GM12875 (cell line): ENCODE results near the gene PKD2.
A peak's percentile ranks its signal among the peaks of the same experiment; 100 is the strongest.

Source experiments
- H3K4me3 ChIP-seq: one replicate; pipeline ENCODE4 v1.5.1; 2011; ENCODE audit warnings: low read depth, low read length, control low read depth
- TF ChIP-seq, protein P1 (sequence below): IDR thresholded peaks from 2 replicates; pipeline ENCODE4 v1.5.1; 2011; ENCODE audit warnings: low read depth, mild to moderate bottlenecking, control low read depth, inconsistent platforms, low read length, moderate library complexity, borderline replicate concordance; ENCODE audit not compliant: insufficient read depth

The PKD2 gene

DNA sequence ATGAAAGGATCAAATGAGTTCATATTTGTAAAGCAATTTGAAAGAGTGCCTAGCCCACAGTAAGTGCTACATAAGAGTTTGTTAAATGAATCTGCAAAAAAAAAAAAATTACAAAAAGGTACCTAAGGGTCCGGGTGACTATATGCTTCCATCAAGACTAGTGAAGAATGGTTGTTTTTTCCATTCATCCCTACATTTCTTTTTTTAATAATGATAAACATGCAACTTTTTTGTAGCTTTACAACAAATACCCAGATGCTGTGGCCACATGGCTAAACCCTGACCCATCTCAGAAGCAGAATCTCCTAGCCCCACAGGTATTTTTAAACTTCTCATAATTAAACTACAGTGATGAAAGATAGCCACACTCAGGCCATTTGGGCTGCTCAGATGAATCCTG is 27.6 kb upstream of the PKD2 start:
- TF ChIP-seq, protein P1, sequence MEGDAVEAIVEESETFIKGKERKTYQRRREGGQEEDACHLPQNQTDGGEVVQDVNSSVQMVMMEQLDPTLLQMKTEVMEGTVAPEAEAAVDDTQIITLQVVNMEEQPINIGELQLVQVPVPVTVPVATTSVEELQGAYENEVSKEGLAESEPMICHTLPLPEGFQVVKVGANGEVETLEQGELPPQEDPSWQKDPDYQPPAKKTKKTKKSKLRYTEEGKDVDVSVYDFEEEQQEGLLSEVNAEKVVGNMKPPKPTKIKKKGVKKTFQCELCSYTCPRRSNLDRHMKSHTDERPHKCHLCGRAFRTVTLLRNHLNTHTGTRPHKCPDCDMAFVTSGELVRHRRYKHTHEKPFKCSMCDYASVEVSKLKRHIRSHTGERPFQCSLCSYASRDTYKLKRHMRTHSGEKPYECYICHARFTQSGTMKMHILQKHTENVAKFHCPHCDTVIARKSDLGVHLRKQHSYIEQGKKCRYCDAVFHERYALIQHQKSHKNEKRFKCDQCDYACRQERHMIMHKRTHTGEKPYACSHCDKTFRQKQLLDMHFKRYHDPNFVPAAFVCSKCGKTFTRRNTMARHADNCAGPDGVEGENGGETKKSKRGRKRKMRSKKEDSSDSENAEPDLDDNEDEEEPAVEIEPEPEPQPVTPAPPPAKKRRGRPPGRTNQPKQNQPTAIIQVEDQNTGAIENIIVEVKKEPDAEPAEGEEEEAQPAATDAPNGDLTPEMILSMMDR = no peak
- no peak overlapping the region for H3K4me3 ChIP-seq

DNA sequence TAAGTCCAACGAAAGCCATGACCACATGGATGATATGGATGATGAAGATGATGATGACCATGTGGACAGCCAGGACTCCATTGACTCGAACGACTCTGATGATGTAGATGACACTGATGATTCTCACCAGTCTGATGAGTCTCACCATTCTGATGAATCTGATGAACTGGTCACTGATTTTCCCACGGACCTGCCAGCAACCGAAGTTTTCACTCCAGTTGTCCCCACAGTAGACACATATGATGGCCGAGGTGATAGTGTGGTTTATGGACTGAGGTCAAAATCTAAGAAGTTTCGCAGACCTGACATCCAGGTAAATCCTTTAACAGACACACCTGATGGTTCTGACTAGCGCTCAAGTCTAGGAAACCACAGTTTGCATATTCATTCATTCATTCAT is 25.9 kb upstream of the PKD2 start:
- TF ChIP-seq, protein P1 = no peak
- H3K4me3 ChIP-seq = no peak overlapping the region

DNA sequence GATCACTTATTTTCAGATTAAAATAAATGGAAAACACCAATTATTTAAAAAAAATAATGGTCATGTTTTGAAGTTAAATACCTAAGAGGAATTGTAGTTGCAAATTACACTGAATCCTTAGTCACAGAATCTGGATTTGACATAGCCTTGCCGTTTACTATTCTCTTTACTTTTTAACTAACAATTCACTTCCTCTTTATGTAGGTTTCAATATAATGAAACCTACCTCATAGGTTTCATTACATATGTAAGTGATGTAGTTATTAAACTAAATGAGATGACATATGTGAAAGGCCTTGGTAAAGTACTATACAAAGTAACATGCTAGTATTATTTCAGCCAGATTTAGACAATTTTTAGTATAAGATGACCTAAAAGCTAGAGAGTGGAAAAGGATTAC is 25.4 kb upstream of the PKD2 start:
- TF ChIP-seq, protein P1 = no peak
- H3K4me3 ChIP-seq = no peak overlapping the region

DNA sequence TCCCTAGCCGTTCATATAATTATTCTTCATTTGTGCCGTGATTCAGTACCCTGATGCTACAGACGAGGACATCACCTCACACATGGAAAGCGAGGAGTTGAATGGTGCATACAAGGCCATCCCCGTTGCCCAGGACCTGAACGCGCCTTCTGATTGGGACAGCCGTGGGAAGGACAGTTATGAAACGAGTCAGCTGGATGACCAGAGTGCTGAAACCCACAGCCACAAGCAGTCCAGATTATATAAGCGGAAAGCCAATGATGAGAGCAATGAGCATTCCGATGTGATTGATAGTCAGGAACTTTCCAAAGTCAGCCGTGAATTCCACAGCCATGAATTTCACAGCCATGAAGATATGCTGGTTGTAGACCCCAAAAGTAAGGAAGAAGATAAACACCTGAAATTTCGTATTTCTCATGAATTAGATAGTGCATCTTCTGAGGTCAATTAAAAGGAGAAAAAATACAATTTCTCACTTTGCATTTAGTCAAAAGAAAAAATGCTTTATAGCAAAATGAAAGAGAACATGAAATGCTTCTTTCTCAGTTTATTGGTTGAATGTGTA is 24.9 kb upstream of the PKD2 start:
- no peak overlapping the region for H3K4me3 ChIP-seq
- TF ChIP-seq, protein P1 = no peak

DNA sequence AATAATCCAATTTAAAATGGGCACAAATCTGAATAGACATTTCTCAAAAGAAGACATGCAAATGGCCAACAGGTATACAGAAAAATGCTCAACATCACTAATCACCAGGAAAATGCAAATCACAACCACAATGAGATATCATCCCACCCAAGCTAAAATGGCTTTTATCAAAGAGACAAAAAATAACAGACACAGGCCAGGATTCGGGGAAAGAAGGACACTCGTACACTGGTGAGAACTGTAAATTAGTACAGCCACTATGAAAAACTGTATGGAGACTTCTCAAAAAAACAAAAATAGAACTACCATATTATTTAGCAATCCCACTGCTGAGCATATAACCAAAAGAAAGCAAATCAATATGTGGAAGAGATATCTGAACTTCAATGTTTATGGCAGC is 23.4 kb upstream of the PKD2 start:
- TF ChIP-seq, protein P1 = no peak
- H3K4me3 ChIP-seq = no peak overlapping the region

DNA sequence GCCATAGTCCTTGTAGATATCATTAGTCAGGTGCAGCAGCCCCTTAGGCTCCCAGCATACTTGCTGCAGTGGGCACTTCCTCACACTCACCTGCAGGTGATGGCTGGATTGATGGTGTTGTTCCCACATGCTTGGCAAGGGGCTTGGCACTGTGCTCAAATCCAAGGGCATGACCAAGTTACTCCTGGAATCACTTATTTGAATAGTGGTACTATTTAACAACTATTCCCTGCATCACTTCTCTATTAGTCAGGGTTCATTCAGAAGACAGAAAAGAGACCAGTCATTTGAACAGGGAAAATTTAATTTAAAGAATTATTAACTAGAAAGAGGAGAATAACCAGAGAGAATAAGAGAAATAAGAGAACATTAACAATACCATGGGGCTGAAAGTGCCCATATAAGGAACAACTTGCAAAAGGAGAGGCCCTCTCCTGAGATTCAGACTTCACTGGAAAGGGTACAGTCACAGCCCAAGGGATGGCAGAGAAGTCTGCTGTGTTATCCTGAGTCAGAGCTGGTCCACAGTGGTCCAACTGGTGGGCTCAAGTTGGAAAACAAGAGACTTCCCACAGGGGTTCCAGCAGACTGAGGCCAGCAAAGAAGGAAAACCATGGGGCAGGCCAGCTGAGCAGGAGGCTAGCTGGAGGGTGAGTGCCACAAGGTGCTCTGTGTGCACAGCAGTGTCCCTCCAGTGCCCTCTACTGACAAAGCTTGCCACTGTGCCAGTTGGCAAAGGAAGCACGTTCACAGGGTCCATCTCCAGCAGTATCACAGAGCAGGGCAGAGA is 22.1 kb upstream of the PKD2 start:
- TF ChIP-seq, protein P1 = peak; percentile 62
- H3K4me3 ChIP-seq = no peak overlapping the region

DNA sequence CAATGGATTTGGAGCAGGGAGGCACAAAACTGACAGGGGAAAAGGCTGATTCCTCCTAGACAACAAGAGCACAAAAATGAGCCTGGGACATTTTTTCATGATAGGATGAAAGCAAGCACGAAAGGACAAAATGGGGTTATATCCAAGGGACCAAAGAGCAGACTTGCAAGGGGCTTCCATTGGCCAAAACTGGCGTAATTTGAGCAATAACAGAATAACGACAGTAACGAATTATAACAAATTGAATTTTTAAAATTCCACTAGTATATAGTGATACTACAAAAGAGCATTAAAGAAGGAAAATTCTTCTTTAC is 21.6 kb upstream of the PKD2 start:
- TF ChIP-seq, protein P1 = no peak
- H3K4me3 ChIP-seq = no peak overlapping the region
